HG02885 (cell line): ENCODE results near the gene ZMAT2.
A peak's percentile ranks its signal among the peaks of the same experiment; 100 is the strongest.
"Not testable (repeated sequence)": the region's sequence is repeated elsewhere in the genome, so short reads cannot be mapped to it uniquely, and the experiment has no call there.

Source experiments
- ATAC-seq: cut with Tn5 transposase; IDR thresholded peaks from one replicate; pipeline ENCODE4 v1.9.1; 2021; ENCODE audit warnings: mild to moderate bottlenecking; ENCODE audit not compliant: unreplicated experiment, poor library complexity

ZMAT2 gene

DNA sequence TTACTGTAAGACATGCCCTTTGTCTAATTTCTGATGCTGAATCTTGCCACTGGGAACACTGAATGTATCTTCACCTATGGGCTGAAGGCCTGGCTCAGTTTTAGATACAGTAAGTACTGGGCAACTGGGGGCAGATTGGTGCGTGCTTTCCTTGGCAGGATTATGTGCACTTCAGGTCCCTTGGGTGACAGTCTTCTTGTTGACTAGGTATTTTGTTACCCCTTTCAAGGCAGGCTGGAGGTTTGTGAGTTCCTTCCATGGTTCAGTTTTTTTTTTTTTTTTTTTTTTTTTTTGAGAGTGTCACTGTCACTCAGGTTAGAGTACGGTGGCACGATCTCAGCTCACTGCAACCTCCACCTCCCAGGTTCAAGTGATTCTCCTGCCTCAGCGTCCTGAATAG is 7.6 kb downstream of the ZMAT2 start:
- ATAC-seq, result no peak

DNA sequence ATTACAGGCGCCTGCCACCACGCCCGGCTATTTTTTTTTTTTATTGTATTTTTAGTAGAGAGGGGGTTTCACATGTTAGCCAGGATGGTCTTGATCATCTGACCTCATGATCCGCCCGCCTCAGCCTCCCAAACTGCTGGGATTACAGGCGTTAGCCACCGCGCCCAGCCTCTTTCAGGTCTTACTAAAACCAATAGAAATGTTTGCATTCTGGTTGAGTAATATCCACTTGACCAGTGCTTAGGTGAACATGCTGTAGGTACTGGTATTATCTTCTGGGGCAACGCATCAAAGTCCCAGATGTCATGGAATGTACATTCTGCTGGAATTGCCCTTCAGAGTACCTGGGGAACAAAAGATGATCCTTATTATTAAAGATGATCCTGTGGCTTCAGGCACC is 8.5 kb downstream of the ZMAT2 start:
- ATAC-seq, result not testable (repeated sequence)

DNA sequence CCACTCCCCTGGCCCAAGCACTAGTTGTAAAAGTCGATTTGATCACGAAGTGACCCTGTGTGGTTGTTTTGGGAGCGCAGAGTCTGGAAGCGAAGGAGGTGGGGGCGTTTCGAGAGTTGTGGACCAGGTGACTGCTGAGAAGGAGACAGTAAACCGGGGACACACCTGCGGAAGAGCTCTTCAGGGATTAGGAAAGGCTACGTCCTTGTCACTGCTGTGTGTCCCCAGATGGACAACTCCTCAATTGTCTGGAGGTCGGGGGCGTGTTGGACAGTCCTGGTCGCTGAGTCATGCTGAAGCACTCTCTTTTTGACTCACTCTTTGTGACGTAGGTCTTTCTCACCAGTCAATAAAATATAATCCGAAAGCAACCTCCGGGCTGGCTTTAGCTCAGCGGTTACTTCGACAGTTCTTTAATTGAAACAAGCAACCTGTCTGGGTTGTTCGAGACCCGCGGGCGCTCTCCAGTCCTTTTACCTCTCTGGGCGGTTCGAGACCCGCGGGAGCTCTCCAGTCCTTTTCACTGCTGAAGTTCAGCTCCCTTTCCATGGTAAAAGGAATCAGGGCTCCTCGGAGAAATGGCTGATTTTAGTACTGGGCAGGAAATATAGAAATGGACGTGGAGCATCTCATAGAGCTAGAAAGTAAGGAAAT is 10.8 kb downstream of the ZMAT2 start:
- peak; percentile 86 for ATAC-seq

DNA sequence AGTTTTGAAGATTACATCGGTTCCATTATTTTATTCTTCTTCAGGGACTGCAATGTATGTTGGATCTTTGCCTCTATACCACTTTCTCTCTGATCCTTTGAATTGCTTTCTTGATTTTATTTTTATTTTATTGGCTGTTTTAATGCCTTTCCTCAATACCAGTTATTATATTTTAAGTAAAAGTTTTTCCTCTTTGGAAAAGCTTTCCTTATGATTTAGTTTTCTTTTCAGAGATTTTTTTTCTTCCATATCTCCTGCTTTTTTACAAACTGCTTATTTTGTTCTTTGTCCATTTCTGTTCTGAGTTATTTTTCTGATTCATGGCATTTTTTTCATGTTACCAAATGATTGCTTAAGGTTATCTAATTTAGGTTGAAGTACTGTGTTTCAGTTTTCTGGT is 11.5 kb downstream of the ZMAT2 start:
- ATAC-seq, result no peak

DNA sequence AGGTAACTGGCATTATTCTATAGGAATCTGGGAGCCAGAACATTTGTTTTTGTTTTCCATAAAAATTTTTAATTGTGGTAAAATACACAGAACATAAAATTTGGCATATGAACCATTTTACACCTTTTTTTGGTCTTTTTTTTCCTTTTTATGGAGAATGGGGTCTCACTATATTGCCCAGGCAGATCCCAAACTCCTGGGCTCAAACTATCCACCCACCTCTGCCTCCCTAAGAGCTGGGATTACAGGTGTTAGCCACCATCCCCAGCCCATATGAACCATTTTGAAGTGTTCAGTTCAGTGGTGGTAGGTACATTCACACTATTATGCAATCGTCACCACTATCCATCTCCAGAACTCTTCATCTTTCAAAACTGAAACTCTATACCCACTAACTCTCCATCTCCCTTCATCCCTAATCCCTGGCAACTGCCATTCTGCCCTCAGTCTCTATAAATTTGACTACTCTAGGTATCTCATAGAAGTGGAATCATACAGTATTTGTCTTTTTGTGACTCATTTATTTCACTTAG is 13.4 kb downstream of the ZMAT2 start:
- ATAC-seq, result no peak

DNA sequence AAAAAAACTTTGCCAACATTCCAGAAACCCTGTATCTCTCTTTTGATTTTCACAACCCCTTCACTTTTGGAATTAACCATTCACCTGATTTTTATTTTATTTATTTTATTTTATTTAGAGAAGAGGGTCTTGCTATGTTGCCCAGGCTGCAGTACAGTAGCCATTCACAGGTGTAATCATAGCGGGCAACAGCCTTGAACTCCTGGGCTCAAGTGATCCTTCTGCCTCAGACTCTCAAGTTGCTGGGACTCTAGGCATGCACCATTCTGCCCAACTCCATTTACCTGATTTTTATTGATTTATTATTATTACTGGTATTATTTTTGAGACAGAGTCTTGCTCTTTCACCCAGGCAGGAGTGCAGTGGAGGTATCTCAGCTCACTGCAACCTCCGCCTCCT is 16.0 kb downstream of the ZMAT2 start:
- ATAC-seq, result not testable (repeated sequence)

DNA sequence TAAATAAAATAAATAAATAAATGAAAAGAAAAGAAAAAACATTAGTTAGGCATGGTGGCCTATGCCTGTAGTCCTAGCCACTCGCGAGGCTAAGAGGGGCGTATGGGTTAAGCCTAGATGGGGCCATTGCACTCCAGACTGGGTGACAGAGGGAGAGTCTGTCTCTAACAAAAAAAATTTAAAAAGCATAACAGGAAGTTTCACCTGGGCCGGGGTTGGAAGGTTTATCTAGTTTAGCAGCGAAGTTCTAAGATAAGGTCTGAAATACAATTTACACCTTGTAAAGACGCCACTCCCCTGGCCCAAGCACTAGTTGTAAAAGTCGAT is 18.0 kb downstream of the ZMAT2 start:
- ATAC-seq, result no peak

DNA sequence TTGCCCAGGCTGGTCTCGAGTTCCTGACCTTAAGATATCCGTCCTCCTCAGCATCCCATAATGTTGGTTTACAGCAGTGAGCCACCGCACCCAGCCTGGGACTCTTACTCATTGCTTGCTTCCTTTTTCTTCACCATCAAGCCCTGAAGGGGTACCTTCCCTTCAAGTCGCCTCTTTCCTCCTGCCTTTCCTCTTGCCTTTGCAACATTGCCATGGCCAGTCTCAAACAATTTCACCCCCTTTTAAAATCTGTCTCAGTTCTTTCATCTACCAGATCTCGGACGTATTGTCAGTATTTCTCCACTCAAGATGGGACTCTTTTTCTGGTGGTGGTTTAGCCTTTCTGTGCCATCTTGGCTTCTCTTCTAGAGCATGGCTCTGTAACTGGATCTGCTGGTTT is 20.5 kb downstream of the ZMAT2 start:
- not testable (repeated sequence) for ATAC-seq

DNA sequence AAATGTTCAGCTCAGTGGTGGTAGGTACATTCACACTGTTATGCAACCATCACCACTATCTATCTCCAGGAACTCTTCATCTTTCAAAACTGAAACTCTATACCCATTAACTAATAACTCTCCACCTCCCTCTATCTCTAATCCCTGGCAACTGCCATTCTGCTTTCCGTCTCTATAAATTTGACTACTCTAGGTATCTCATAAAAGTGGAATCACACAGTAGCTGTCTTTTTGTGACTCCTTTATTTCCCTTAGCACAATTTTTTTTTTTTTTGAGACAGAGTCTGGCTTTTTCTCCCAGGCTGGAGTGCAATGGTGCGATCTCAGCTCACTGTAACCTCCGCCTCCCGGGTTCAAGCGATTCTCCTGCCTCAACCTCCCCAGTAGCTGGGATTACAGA is 21.1 kb downstream of the ZMAT2 start:
- not testable (repeated sequence) for ATAC-seq

DNA sequence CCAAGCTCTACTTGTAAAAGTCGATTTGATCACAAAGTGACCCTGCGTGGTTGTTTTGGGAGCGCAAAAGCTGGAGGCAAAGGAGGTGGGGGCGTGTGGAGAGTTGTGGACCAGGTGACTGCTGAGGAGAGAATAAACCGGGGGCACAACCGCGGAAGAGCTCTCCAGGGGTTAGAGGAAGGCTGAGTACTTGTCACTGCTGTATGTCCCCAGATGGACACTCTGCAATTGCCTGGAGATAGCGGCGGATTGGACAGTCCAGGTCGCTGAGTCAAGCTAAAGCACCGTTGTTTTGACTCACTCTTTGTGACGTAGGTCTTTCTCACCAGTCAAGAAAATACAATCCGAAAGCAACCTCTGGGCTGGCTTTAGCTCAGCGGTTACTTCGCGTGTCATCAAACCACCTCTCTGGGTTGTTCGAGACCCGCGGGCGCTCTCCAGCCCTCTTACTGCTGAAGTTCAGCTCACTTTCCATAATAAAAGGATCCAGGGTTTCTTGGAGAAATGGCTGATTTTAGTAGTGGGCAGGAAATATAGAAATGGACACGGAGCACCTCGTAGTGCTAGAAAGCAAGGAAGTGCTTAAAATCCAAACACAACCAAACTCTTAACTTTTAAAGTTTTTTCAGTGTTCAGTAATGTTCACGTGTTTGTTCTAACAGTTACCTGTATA is 25.7 kb downstream of the ZMAT2 start:
- peak; percentile 96 for ATAC-seq

DNA sequence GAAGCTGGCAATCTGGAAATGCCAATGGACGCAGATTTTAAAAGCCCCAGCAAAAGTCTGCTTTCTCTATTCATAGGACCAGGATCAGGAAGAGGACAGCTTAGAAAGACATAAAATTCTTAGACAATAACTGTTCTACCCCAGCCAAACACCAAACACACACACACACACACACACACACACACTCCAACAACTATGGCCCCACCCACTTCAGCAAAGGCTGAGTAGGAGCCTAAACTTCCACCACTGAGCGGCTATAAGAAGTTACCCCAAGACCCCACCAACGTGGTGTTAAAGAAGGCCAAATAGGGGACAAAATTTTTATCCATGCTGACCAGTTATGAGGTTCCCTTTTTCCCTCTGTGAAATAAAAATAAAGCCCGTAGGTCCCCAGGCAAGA is 32.9 kb downstream of the ZMAT2 start:
- ATAC-seq, result no peak

DNA sequence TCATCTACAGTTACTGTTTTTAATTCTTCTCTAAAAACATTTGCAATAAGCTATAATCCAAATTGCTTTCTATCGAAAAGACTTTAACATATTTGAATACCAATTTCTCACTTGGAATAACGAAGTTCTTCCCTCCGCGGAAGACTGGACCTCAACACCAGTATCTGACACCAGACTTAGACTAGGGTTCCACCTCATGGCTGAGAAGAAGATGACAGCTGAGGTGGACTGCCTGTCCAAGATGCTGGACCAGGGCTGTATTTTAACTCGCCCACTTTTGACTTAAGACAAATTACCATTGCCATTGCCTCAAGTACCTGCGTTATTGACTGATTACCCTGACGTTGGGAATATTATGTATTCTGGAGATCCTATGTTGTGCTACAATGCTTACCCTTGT is 34.1 kb downstream of the ZMAT2 start:
- ATAC-seq, result no peak

DNA sequence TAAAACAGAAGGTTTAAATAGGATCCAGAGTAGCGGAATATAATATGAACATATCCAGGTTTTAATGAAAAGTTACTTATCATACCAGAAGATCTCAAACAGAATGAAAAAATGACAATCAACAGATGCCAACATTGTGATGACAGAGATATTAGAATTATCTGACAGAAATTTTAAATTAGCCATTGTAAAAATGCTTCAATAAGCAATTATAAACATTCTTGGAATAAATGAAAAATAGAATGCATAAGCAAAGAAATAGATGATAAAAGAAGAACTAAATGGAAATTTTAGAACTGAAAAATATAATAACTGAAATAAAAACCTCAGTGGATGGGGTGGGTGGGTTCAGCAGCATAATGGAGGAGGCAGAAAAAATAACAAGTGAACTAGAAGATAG is 37.2 kb downstream of the ZMAT2 start:
- ATAC-seq, result no peak

DNA sequence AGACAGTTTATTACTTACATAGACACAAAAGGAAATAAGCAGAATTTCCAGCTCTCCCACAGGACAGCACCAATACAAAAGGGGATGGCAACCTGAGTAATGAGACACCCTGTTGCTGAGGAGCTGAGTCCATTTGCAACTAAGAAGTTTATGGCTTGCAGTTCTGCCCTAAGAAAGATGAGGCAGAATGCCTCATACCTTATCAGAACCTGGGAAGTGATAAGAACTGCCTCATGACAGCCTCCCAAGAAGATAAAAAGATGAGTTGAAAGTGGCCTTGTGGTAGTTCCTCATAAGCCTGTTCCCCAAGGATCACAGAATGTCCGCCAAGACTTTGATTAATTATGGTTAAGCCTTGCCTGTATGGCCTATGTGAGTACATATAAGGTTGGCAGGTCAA is 41.7 kb downstream of the ZMAT2 start:
- no peak for ATAC-seq

DNA sequence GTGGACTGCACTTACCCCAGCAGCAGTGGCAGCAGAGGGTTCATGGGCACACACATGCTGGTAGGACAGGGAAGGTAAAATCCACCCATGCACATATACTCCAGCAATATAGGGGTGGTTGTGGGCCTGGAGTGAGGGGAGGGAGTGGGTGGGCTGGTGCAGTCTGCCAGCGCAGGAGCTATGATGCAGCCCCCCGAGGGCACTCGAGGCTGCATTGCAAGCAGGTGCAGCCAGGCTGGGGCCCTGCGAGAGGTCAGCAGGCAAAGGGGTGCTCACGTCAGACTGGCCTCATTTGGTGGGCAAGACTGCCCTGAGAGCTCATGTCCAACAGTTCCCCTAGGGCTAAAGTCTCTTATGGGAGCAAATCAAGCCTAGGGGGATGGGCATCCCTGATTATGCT is 53.3 kb downstream of the ZMAT2 start:
- ATAC-seq, result no peak
